G401.6 (cell line): ENCODE results near the gene GMDS.

Source experiments
- FAIRE-seq: peaks from 2 replicates; lab custom pipeline; 2012; peaks lifted over from hg19 to GRCh38; lab: Jason Lieb, UNC

Gene GMDS

GRCh38 chr6:1584996-1585668, 660.3 kb downstream of the GMDS start:
- no peak for FAIRE-seq

DNA sequence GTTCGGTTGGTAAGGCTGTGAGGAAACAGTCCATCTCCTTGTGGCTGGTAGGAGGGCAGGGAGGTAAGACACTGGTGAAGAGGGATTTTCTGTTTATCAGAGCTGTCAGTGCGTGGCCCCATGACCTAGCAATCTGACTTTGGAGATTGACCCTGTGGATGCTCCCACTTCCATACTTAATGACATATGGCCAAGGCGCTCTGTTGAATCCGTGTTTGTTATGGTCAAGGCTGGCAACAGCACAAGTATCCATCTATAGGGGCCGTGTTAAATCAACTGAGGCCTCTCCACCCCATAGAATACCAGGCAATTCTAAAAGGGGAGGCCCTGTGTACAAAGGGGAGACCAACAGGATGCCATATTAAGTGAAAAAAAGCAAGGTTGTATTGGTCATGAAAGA, 661.3 kb downstream of the GMDS start:
- FAIRE-seq = no peak

- FAIRE-seq = no peak
Observed at GRCh38 chr6:1581120-1581991, 664.0 kb downstream of the GMDS start.

- no peak for FAIRE-seq
Observed at GRCh38 chr6:1580585-1580984, 664.8 kb downstream of the GMDS start.

DNA sequence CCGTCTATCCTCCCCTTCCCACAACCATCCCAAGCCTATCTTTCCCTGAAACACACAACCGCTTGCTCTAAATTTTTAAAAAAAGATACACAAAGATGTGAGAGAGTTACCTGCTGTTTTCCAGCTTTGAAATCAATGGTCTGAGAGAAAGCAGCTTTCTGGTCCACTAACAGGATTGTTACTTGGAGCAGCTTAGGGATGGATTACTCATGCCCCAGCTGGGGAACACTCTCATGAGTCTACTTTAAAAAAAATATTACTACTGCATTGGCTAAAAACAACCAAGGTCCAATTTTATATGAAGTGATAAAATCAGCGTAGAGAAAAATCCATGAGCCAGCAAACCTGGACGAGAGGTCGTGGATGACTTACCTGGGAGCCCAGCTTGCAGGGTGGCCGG, 665.3 kb downstream of the GMDS start:
- no peak for FAIRE-seq

GRCh38 chr6:1579096-1579495, 666.3 kb downstream of the GMDS start:
- FAIRE-seq = no peak

DNA sequence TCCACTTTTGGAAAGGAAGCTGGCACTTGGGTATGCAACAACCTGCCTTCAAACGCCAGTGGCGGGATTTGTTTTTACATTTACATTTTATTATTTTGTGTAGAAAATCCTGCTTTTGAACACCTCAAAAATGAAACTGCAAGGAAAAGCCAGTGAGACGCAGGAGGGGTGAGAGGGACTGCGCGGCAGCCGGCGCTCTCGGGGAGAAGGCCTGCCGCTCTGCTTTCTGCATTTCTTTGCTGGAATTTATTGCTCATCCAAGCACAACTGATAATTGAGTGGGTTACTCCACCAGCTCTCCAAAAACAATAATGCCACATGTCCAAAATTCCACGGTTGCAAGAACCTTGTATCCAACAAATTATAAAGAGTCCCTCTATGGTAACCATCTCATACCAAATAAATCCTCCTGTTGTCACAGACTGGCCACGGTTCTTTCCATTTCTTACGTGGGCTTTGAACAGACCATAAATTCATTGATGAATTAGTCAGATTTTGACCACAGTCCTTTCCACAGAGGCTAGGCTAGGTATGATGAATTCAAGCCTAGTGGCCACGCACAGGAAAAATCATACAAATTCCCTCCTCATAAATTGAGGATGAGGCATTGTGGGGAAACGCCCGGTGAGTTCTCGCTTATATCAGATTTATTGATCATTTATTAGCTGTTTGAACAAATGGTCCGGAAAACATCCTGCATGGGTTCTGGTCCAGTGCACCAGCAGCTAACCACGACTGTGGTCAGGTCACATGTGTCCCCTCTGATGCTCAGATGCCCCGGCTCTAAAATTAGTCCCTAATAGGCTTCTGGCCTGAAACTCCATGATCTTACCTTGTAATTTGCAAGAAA, 667.3 kb downstream of the GMDS start:
- no peak for FAIRE-seq

DNA sequence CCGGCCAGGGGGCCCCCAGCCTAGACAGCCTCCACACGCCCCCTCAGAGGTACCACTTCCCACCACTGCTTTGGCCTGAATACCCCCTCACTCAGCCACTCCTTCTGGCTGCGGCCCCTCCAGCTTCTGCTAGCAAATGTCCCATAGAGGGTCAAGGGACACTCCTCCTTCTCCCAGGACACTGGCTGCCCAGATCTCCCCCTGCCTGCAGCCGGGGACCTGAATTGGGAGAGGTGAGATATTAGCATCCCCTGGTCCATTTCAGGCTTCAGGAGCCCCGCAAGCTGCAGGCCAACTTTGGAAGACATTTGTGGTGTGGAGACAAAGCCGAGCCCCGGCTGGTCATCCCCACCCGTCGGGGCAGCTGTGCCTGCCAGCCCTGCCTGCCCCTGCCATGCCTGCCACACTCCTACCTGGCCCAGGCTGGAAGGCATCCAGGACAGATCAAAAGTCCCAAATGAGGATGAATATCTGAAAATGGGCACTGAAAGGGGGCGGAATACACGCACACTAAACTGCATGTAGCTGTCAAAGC, 668.2 kb downstream of the GMDS start:
- no peak for FAIRE-seq

DNA sequence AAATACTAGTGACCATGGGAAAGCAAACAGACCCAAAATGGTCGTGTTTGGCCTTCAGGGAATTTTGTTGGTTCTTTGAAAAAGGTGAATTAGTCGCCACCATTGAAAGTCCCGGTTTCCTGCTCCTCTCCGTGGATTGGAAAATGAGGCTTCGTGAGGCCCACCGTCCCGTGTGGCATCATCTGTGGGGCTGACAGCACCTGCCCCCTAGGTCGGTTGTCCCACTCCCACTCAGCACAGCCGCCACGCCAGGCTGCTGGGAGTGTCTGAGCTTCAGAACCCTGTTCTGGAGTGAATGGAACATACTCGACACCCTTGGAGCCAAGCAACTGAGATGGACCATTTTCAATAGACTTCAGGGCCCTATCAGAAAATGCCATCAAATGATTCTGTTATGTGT, 668.7 kb downstream of the GMDS start:
- FAIRE-seq = no peak

DNA sequence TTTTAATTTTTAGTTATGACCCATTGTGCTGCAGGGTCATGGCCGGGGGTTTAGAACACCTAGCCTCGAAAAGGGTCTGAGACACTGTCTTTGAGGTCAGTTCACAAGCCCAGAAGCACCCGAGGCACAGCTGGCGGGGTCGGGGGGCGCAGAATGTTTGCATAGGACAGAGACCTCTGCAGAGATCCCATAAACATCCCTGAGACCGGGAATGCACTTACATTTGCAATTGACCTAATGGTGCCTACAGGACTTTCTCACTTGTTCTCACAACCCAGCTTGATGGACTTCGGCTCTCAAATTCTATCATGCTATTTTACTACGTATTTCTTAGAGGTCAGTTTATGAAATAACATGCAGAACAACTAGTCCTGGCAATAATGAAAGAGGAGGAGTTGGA, 669.2 kb downstream of the GMDS start:
- no peak for FAIRE-seq

GRCh38 chr6:1575210-1576041, 670.0 kb downstream of the GMDS start:
- no peak for FAIRE-seq

GRCh38 chr6:1574890-1575209, 670.6 kb downstream of the GMDS start:
- no peak for FAIRE-seq

GRCh38 chr6:1574083-1574761, 671.2 kb downstream of the GMDS start:
- FAIRE-seq = no peak
